ENCODE measurements around the gene FAM221B. TPM values are rescaled to one million over a fixed set of nuclear protein-coding genes. Genes with fewer than 3 reads are reported as not detected.

The FAM221B gene
- total and polyA plus RNA-seq, 9 of the 15 experiments (the other 6 are each of a cell fraction or from before 2014, with no cell fraction given) = 0.01 TPM; not detected in 8

GRCh38 chr9:35814841-35815543 is 13.5 kb downstream of the FAM221B start, which contains the start of gene HINT2 (continued):
- TF ChIP-seq PRDM10 (IDR thresholded peaks at IDR 0.05; ENCODE audit: partially characterized antibody) = peak; percentile 95
- peak; percentile 77 for TF ChIP-seq KDM5B (IDR thresholded peaks at IDR 0.05; ENCODE audit: insufficient replicate concordance, low read depth, low read length)
- TF ChIP-seq SAFB (IDR thresholded peaks at IDR 0.05; ENCODE audit: borderline replicate concordance, low read depth, low read length) = peak; percentile 78
- peak; percentile 77 for TF ChIP-seq SUPT5H (IDR thresholded peaks at IDR 0.05)
- TF ChIP-seq ZNF134 (CRISPR knock-in tag; conservative IDR thresholded peaks at IDR 0.05) = peak; percentile 89
- TF ChIP-seq MNT (conservative IDR thresholded peaks at IDR 0.05) = peak in 1 of 2 experiments; percentile 54; a peak in 2 of 4 replicates
- TF ChIP-seq BHLHE40 (IDR thresholded peaks at IDR 0.05; ENCODE audit: low read length) = 0 out of 2 replicates have a peak, but pooled peaks have one; percentile 59
- peak; percentile 81; the same call in 1 of the 2 replicates for TF ChIP-seq PHF8 (IDR thresholded peaks at IDR 0.05; ENCODE audit: borderline replicate concordance, low read length)
- TF ChIP-seq POLR2B (IDR thresholded peaks at IDR 0.05; ENCODE audit: low read depth, partially characterized antibody) = peak; percentile 77
- 0 out of 2 replicates have a peak, but pooled peaks have one; percentile 33 for TF ChIP-seq FOXP1 (CRISPR knock-in tag; IDR thresholded peaks at IDR 0.05)
- peak; percentile 63 for TF ChIP-seq SP2 (IDR thresholded peaks at IDR 0.05; ENCODE audit: extremely low read depth, low read depth, low read length, poor library complexity, severe bottlenecking)
- peak; percentile 70 for TF ChIP-seq TFAP4 (CRISPR knock-in tag; IDR thresholded peaks at IDR 0.05; ENCODE audit: borderline replicate concordance)
- peak in 1 of 2 experiments; percentile 48 for TF ChIP-seq E2F6 (IDR thresholded peaks at IDR 0.05; ENCODE audit: borderline replicate concordance in 1 of 2, extremely low read depth in 1 of 2, insufficient read depth in 1 of 2, insufficient read length in 1 of 2, low read depth in 1 of 2, low read length in 1 of 2, poor library complexity in 1 of 2, severe bottlenecking in 1 of 2)
- TF ChIP-seq PKNOX1 (IDR thresholded peaks at IDR 0.05) = 0 out of 2 replicates have a peak, but pooled peaks have one; percentile 11
- TF ChIP-seq MAZ (CRISPR knock-in tag; conservative IDR thresholded peaks at IDR 0.05 in 1 of 2, IDR thresholded peaks at IDR 0.05 in 1 of 2) = 0 out of 4 replicates have a peak, but pooled peaks of 1 of the 2 experiments have one; percentile 46

All from K562 (cell line).